ENCODE measurements around the gene CD86.
"Not testable (repeated sequence)": the region's sequence is repeated elsewhere in the genome, so short reads cannot be mapped to it uniquely, and the experiment has no call there.

The CD86 gene

GRCh38 chr3:122055215-122055614 lies at the start of gene CD86:
Gene CD86, plus strand, starts transcription at chr3:122055362. Its CDS starts 128 bp downstream, at chr3:122055490.
- DNase-seq, result no peak

GRCh38 chr3:122006267-122006666 lies 48.9 kb upstream of the CD86 start:
- no peak for DNase-seq

DNA sequence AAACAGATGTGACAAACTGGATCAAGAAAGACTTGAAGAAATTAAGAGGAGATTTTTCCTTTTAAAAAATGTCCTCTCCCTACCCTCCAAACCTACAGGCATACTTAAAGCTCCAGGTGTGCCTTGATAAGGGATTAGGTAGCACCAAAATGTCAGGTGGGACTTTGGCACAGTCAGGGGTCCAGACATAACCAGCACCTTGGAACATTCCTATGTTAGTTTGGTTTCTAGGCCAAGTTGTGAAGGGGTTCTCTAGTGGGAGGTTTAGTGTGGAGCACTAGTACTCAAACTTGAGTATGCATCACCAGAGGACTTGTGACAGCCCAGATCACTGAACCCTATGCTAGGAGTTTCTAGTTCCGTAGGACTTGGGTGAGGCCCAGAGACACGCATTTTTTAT lies 47.0 kb upstream of the CD86 start:
- DNase-seq, result no peak

DNA sequence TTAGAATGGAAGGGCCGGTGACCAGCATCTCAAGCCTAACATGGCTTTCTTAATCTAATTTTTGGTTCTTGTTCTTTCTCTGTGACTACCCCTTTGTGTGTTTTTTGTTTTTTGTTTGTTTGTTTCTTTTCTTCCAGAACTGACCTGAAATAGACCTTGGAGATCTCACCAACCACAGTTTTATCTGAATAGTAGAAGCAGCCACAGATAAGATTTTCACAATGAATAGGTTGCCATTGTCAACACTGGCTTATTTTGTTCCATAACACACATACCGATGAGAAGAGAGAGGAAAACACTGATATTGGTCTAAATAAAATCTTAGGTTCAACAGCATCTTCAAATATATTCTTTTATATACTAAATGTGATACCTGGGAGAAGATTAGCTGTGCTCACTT lies 44.7 kb upstream of the CD86 start:
- no peak for DNase-seq

- DNase-seq, result no peak
Observed at GRCh38 chr3:122011396-122011795, 43.8 kb upstream of the CD86 start.

- no peak for DNase-seq
Observed at GRCh38 chr3:122012821-122013220, 42.3 kb upstream of the CD86 start.

GRCh38 chr3:122013448-122013925 lies 41.7 kb upstream of the CD86 start:
- DNase-seq, result no peak

DNA sequence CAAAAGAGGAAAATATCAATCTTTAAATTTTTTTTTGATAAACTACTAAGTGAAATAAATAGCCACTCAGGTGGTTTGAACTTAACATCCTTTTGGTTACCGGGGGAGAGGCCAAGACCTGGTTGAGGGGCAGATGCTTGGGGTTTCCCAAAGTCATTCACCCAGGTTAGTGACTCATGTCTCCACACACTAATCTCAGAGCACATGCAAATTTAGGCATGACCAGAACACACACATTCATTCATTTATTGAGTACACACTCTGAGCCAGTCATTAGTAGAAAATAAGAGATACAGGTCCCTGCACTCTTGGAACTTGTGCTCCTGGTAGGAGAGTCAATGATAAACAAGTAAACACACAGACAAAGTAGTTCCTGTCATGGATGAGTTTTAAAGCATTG lies 40.4 kb upstream of the CD86 start:
- no peak for DNase-seq

- DNase-seq, result no peak
Observed at GRCh38 chr3:122019493-122019892, 35.7 kb upstream of the CD86 start.

- no peak for DNase-seq
Observed at GRCh38 chr3:122021037-122021436, 34.1 kb upstream of the CD86 start.

- DNase-seq, result no peak
Observed at GRCh38 chr3:122021811-122022401, 33.3 kb upstream of the CD86 start, which contains the start of gene ILDR1. Gene ILDR1, minus strand, starts transcription at chr3:122022247. Its CDS starts 170 bp downstream, at chr3:122022077.

DNA sequence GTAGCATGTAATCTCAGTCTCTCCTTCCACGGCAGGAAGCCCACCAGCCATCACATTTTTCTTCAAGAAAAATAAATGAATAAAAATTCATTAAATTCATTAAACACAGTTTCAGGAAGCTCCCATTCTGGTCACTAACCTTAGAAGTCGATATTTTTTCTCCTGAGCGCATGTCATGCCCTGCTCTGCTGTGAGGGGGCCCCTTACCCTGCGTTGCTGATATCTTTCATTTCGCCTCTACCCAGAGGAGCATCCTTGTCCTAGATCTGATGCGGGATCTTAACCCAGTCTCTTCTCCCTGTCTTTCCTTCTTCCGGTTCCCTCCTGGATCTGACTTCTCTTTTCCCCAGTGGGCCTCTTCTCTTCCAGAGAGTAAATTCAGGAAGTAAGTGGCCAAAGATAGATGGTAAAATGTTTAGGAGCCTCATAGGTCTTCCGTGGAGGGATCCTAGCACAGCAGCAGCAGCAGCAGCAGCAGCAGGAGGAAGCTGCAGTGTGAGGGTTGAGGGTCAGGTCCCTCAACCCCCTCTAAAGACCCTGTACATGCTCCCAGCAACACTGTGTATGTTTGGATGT lies 31.7 kb upstream of the CD86 start:
- no peak for DNase-seq

- no peak for DNase-seq
Observed at GRCh38 chr3:122024800-122025199, 30.4 kb upstream of the CD86 start.

- no peak for DNase-seq
Observed at GRCh38 chr3:122025296-122025695, 29.9 kb upstream of the CD86 start.

- no peak for DNase-seq
Observed at GRCh38 chr3:122030381-122031122, 24.6 kb upstream of the CD86 start.

- no peak for DNase-seq
Observed at GRCh38 chr3:122031123-122031468, 24.1 kb upstream of the CD86 start.

DNA sequence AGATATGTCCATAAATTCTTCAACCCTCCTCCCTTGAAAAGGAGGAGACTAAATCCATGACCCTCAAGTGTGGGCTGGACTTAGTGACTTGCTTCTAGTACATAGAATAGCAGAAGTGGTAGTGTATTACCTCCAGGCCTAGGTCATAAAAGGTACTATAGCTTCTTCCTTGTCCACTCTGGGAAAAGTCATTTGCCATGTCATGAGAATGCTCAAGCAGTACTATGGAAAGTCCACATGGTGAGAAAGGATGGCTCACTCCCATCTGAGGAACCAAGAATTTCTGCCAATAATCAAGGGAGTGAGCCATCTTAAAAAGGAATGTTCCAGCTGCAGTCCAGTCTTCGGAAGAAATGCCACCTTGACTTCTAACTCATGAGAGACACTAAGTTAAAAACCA lies 22.6 kb upstream of the CD86 start:
- DNase-seq, result no peak

DNA sequence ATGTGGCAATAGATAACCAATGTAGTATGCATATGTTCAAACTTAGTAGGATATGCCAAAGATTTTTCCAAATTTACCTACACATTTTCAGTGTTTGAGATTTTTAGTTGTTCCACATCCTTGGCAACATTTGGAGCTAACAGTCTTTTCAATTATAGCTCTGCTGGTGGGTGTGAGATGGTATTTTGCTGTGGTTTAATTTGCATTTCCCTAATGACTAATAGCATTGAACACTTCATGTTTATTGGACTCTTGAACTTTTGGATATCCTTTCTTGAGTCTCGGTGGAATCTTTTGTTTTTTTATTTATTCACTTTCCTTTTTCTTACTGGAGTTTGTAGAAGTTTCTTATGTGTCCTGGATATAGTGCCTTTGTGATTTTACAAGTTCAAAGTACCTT lies 22.1 kb upstream of the CD86 start:
- DNase-seq, result no peak

GRCh38 chr3:122047296-122047695 lies 7.9 kb upstream of the CD86 start:
- not testable (repeated sequence) for DNase-seq

DNA sequence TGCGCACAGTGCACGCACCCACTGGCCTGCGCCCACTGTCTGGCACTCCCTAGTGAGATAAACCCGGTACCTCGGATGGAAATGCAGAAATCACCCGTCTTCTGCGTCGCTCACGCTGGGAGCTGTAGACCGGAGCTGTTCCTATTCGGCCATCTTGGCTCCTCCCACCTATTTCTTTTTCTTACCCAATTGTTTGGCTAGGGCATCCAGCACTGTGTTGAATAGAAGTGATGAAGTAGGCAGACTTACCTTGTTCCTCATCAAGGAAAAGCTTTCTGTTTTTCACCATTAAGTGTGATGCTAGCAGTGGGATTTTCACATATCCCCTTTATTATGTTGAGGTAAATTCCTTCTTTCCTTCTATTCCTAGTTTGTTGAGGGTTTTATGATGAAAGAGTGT lies 7.4 kb upstream of the CD86 start:
- not testable (repeated sequence) for DNase-seq

DNA sequence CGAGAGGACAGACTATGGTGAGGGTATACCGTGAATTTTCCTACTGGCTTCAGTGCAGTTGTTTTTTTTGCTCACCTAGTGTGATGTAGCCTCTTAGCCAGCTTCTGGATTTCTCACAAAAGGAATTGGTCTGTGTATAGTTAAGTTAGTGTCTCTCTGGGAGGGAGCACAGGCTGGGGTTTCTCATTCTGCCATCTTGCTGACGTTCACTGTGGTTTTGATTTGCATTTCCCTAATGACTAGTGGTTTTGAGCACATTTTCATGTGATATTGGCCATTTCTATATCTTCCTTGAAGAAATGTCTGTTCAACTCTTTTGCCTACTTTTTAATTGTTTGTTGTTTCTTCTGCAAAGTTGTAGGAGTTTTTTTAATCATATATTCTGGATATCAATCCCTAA lies 2.2 kb upstream of the CD86 start:
- no peak for DNase-seq

GRCh38 chr3:122057671-122058070 lies 2.5 kb downstream of the CD86 start:
- DNase-seq, result no peak

DNA sequence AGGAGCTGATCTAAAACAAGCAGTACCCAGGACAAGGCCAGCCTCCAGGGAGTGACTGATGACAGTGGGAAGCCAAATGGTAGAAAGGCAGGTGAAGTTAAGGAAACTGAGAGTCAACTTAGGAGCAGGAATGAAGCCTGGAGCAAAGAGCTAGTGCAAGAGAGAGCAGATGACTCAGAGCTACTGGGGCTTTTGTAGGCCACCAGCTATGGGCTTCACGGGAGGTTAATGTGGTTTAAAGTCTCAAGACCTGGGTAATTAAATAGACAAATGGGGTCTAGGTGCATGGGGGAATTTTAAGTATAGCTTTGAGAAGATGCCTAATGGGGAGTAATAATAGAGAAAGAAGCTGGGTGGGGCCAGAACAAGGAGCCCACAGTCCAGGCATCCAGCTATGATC lies 3.1 kb downstream of the CD86 start:
- DNase-seq, result no peak

- DNase-seq, result no peak
Observed at GRCh38 chr3:122060040-122060698, 5.0 kb downstream of the CD86 start.
